Activated CD4-positive, alpha-beta T cell treated with anti-CD3 and anti-CD28 coated beads, Interleukin-2, amount 50 U/mL, for 24 hours (primary cell): ENCODE measurements around the gene SLC2A14.
"Not testable (repeated sequence)": the region's sequence is repeated elsewhere in the genome, so short reads cannot be mapped to it uniquely, and the experiment has no call there.

Experiments
- DNase-seq, 2 donors: peaks; one replicate each; pipeline ENCODE4 v3.0.0-alpha.2; 2020; ENCODE audit warnings: low read depth in 1 of 2, low spot score in 1 of 2

Gene SLC2A14

DNA sequence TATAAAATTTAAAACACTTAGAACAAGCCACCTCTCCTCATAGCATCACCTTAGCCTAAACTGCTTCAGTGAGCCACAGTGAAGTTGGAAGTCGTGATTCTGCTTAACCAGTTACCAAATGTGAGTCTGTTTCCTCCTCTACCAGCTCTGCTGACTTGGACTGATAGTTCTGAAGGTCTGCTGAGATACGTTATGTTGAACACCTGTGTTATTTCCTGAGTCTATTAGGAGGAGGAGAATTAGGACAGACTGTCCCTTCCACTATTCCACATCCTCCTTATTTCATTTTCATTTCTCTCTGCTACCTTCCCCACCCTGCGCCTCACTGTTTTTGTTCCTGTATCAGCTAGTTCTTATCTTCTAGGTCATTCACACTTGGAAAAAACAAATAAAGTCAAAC is 2.4 kb downstream of the SLC2A14 start:
- DNase-seq = no peak

DNA sequence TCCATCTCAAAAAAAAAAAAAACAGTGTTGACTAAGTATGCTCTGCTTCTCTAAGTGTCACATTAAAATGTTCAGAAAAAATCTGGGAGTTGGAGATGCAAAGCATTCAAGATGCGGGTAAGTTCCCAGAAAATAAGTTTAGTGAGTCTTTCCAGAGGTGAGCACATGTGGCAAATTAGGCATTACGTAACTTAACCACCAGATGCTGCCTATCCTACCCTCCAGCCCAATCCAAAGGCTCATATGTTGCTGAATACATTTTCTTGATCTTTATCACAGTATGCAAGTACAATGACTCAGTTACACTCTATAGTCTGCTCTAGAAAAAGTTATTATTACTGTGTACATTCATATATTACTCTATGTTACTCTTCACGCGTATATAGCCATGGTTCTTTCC is 3.6 kb downstream of the SLC2A14 start:
- DNase-seq = no peak

DNA sequence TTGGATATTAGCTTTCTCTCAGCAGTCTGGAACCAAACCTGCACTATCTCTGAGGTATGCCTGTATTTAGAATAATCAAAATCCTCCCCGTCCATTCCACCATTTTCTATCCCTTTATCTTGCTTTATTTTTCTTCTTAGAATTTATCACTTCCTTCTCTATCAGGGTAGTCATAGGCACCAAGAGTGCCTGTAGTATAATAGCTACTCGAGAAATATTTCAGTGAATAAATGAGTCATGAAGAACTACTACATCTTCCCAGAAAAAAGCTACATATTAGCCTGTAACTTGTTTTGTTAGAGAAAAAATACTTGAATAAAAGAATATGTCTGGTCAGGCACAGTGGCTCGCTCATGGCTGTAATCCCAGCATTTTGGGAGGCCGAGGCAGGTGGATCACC is 4.3 kb downstream of the SLC2A14 start:
- DNase-seq = no peak

DNA sequence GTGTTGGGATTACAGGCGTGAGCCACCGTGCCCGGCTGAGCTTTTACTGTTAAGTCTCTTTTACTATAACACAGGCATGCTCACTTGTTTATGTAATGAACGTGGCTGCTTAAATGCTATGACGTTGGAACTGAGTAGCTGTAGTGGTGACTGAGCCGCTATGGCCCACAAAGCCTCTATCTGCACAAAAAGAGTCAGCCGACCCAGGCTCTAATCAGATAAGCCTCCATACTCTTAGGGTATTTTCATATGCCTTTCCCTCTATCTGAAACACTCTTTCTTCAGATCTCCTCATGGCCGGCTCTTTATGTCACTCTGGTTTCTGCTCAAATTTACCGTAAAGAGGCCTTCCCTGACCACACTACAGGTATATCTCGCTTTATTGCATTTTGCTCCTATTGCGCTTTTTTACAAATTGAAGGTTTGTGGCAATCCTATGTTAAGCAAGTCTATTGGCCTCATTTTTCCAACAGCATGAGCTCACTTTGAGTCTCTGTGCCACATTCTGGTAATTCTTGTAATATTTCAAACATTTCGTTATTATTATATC is 8.0 kb downstream of the SLC2A14 start:
- no peak for DNase-seq

DNA sequence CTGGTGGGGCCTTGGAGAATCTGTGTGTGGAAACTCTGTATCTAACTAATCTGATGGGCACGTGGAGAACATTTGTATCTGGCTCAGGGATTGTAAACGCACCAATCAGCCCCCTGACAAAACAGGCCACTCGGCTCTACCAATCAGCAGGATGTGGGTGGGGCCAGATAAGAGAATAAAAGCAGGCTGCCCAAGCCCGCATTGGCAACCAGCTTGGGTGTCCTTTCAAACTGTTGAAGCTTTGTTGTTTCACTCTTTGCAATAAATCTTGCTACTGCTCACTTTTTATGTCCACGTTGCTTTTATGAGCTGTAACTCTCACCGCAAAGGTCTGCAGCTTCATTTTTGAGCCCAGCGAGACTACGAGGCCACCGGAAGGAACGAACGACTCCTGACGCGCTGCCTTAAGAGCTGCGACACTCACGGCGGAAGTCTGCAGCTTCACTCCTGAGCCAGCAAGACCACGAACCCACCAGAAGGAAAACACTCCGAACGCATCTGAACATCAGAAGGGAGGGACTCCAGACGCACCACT is 9.8 kb downstream of the SLC2A14 start:
- not testable (repeated sequence) for DNase-seq

DNA sequence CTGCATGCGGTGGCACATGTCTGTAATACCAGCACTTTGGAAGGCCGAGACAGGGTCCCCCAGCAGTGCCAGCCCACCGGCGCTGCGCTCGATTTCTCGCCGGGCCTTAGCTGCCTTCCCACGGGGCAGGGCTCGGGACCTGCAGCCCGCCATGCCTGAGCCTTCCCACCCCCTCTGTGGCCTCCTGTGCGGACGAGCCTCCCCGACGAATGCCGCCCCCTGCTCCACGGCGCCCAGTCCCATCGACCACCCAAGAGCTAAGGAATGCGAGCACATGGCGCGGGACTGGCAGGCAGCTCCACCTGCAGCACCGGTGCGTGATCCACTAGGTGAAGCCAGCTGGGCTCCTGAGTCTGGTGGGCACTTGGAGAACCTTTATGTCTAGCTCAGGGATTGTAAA is 10.4 kb downstream of the SLC2A14 start:
- not testable (repeated sequence) for DNase-seq

DNA sequence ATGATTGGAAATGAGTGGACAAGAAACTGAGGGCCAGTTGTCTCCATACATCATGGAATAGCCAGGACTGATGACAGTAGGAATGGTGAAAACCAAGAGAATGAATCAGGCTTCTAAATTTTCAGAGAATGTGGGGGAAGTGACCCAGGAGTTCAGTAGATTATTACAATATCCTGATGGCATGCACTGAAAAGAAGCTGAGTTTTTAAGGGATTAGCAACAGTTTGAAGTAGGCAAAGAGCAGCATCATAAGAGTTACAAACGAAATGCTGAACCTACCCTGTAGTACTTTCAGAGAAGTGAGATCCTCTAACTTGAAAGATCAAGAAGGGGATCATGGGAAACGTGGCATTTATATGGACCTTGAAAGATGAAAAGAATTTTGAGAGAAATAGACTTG is 13.2 kb downstream of the SLC2A14 start:
- no peak for DNase-seq

DNA sequence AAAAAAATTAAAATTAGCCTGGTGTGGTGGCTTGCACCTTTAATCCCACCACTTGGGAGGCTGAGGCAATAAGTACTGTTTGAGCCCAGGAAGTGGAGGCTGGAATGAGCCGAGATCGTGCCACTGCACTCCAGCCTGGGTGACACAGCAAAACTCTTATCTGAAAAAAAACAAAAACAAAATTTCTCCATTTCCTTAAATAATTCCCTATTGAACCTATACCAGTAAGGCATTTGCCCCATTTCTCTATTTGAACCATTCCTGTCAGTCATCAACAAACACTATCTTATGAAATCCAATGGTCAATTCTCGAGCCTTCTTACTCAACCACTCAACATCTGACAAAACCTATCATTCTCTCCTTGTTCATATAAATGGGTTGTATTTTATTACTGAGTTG is 14.7 kb downstream of the SLC2A14 start:
- DNase-seq = no peak

DNA sequence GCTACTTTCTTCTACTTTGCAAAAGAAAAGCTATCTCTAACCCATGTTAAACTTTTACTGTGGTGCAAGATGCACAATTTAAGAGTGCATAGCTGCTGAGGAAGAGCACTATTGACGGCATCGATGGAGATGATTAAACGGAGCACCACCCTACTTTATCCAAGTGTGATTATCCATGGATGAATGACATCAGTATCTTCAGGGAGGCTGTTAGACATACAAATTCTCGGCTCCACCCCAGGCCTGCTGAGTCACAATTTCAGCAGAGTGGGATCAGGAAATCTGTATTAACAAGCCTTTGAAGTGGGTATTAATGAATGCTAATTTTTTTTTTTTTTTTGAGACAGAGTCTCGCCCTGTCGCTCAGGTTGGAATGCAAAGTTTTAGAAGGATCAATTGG is 16.2 kb downstream of the SLC2A14 start:
- no peak for DNase-seq

DNA sequence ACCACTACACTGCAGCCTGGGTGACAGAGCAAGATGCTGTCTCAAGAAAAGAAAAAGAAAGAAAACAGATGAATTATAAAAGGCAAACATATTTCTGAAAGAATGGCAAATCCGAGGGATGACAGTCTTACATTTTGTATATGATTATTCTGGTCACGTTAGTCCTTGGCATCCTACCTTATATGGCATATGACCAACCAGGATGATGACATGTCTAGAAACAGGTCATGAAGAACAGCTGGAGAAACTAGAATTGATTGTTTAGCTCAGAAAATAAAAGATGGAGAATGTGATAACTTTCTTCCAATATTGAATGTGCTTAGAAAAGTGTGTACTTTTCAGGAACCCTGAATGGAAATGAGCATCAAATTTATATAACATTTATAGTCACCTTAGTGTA is 19.2 kb downstream of the SLC2A14 start:
- no peak for DNase-seq

DNA sequence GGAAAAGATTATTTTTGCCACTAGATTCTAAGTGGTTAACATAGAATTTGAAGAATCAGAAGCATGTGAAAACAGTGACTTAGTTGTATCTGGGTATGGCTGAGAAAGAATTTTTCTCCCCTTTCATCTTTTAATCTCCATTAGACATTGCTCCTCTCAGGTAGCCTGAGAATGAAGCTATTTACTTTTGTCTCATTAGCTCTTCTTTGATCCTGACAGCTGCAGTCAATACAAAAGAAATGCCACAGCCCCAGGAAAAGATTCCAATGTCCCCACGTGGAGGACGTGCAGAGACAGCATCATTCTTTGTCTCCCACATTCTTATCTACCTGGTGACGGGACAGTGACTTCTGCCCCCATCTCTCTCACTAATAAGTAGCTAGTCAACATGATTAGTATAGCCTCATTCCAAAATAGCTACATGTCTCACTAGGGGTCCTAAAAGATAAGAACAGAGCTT is 21.1 kb downstream of the SLC2A14 start:
- not testable (repeated sequence) for DNase-seq

DNA sequence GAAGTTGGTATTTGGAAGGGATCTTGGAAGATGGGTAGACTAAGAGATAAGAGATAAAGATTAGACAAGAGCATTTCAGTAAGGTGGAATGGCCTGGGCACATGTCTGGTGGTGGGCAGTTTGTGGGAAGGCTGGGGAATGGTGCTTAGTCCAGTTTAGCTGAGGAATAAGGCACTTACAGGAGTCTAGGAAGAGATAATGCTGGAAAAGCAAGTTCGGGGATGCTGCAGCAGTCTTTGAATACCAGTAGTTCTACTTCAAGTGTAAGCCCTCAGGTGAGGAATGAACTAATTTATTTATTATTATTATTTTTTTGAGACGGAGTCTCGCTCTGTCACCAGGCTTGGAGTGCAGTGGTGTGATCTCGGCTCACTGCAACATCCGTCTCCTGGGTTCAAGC is 22.6 kb downstream of the SLC2A14 start:
- DNase-seq = not testable (repeated sequence)

DNA sequence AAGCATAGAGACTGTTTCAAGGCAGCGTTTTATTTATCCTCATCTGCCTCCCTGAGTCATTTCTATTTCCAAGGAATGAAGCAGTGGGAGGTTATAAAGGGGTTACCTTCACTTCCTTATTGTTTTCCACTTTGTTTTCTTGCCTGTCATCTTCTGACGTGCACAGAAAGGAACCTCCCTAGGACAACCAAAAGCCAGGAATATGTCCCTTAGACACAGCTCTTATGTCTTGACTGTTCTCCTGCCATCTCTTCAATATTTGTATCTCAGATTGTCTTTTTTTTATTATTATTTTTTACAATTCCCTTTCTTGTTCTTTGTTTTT is 24.7 kb downstream of the SLC2A14 start:
- DNase-seq = not testable (repeated sequence)

DNA sequence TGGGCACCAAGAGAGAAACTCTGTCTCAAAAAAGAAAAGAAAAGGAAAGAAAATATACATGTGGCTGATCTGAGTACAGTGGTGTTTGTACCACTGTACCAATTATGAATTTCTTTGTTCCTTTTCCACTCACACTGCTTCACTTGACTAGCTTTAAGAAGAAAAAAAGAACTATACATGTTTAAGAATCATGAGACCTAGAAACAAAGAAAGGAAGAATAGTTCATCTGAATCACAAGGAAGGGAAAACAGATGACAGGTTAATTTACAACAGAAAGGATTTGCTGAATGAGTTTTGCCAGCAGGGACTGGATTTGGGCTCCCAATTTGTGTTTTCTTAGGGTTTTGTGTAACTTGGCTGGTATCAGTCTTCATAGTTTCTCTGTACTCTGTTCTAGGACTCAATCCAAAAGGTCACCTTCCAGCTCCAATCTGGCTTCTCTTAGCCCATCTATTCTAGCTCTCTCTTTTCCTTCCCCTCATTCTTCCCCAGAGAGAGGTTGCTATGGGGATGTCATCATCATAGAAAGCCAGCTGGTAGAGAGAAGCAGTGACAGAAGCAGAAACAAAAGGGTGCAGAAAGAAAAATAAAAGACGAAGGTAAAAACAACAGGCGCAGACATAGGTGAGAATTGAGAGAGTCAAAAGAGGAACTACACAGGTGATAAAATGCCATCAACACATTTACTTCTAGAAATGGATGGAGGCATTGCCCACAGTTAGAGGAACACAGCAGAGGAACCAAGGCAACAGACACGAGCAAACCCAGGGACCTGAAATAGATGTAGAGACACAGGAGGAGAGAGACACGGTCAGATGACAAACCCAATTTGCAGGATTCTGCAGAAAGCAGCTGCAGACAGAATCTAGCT is 25.3 kb downstream of the SLC2A14 start:
- not testable (repeated sequence) for DNase-seq

DNA sequence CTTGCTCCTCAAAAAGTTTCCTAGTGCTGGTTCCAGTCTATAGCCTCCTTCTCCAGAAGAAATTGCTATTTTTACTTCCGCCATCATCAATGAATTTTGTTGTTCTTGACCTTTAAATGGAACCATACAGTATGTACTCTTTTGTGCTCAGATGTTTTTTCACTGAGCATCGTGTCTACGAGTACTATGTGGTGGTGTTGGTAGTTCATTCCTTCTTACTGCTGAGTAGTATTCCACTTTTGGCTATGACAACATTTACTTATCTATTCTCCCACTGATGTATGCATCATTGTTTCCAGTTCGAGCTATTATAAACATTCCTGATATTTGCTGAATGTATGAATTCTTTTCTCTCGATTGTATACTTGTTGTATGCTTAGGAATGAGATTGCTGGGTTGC is 28.6 kb downstream of the SLC2A14 start:
- no peak for DNase-seq

DNA sequence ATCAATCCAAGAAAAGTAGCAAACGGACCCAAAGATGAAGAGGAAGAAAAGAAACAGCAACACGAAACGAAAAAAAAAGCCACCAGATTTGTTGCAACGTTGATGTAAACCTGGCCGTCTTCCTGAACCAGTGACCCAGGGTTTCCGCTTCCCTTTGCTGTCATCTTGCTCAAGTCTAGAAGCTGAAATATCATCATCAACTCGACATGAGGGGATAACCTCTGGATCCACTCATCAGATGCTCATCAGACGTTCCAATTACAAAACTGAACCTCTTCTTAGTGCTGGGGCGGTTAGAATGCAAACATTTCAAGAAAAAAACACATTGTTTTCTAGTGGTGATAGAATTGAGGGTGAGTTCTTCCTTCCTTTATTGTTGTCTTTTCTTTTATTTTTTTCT is 29.1 kb downstream of the SLC2A14 start:
- DNase-seq = not testable (repeated sequence)

DNA sequence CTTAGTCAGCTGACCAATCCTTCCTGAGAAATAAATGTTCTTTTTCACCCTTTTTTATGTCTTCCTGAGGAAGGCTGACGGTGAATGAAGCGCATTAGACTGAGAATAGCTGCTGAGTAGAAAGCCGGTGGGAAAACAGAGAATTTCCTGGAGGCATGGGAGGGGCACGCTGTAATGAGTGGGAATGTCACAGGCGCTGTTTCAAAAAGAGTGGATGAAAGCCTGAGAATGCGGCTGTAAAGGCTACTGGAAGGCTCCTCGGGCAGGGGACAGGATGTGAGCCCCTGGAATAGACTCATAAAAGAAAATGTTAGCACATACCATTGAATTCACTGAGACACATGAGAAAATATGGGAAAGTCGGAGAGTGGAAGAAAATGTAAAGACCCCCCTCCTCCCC is 29.6 kb downstream of the SLC2A14 start:
- not testable (repeated sequence) for DNase-seq

DNA sequence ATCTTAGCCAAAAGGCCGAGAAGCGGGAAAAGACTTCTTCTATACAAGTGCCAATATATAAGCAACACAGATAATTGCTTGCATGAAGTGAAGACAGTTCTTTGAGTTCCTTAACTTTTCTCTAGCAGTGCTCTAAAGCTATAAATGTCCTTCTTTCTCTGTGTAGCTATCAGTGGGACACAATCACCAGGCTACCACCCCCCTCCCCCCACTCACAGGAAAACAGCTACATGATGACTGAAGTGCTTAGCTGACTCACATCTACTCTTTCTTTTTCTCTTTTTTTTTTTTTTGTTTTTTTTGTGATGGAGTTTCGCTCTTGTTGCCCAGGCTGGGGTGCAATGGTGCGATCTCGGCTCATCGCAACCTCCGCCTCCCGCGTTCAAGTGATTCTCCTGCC is 30.3 kb downstream of the SLC2A14 start:
- not testable (repeated sequence) for DNase-seq

DNA sequence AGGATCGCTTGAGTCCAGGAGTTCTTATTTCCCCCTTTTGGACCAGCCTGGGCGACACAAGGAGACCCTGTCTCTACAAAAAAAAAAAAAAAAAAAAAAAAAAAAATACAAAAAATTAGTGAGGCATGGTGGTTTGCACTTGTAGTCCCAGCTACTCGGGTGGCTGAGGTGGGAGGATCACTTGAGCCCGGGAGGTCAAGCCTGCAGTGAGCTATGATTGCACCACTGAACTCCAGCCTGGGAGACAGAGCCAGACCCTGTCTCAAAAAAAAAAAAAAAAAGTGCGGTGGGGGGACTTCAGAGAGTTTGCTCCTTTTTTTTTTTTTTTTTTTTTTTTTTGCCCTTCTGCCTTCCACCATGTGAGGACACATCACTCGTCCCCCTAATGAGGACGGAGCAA is 32.9 kb downstream of the SLC2A14 start:
- DNase-seq = not testable (repeated sequence)

DNA sequence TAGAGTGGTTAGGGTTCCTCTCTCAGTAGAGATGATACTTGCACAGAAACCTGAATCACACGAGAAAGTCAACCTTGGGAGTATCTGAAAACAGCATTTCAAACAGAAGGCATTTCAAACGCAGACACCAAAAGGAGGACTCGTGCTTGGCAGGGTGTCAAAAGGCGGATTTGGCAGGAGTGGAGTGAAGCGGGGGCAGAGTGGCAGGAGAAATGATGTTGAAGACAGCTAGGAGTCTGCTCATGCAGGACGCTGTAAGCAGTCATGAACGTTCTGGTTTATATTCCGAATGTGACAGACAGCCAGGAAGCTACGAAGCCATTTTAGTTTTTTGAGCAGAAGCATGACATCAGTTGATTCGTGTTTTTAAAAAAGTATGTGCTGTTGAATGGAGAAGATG is 33.5 kb downstream of the SLC2A14 start:
- not testable (repeated sequence) for DNase-seq

DNA sequence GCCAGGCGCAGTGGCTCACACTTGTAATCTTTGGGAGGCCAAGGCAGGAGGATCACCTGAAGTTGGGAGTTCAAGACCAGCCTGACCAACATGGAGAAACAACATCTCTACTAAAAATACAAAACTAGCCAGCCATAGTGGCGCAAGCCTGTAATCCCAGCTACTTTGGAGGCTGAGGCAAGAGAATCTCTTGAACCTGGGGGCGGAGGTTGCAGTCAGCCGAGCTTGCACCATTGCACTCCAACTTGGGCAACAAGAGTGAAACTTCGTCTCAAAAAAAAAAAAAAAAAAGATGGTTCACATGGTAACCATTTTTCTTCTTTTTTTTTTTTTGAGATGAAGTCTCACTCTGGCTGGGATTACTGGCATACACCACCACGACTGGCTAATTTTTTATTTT is 35.3 kb downstream of the SLC2A14 start:
- no peak for DNase-seq

DNA sequence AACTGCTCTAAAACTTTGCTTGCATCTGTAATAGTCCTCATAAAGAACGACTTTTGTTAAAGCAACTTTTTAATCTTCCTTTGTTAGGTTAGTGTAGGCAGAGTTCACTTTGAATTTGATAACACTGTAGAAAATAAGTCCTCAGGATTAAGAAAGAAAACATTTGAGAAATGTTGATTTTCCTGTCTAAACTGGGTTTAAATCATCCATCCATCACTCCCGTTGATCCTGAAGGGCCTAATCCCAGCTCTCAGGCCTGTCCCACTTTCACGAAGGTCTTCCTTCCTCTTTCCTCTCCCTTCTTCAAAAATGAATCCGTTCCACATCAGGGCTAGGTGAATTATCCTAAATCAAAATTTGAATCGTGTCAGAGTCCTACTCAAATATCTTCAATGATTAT is 36.9 kb downstream of the SLC2A14 start:
- no peak for DNase-seq

DNA sequence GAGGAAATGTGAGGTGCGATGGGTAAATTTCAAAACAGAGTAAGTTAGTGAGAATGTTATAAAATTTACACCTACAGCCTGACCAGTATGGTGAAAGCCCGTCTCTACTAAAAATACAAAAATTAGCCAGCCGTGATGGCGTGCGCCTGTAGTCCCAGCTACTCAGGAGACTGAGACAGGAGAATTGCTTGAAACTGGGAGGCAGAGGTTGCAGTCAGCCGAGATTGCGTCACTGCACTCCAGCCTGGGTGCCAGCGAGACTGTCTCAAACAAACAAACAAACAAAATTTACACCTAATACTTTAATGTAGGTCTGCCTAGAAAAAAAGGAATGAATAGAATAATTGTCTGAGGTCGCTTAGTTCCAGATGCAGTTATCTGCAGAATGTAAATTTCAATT is 37.6 kb downstream of the SLC2A14 start:
- DNase-seq = no peak
